HL-60 (cell line): ENCODE data around the gene MNDA.
A peak's percentile ranks its signal among the peaks of the same experiment; 100 is the strongest.

Experiments
- DNase-seq, 2 experiments: peaks; one replicate each; pipeline ENCODE4 v3.0.0-alpha.2; 2010 to 2020; ENCODE audit warnings: low read depth in 1 of 2, low spot score in 1 of 2
- H3K27ac ChIP-seq: fragments of 250-450 bp; sonication (Bioruptor Pico); replicated peaks from 2 replicates; pipeline ENCODE4 v1.5.1; 2020; ENCODE audit warnings: mild to moderate bottlenecking, moderate library complexity
- H3K27me3 ChIP-seq: fragments of 250-450 bp; sonication (Bioruptor Pico); 2 replicates; pipeline ENCODE4 v1.5.1; 2021; ENCODE audit warnings: mild to moderate bottlenecking, moderate library complexity; ENCODE audit not compliant: insufficient read depth, poor library complexity, severe bottlenecking
- H3K4me3 ChIP-seq: replicated peaks from 2 replicates; pipeline ENCODE4 v1.5.1; 2011; ENCODE audit warnings: mild to moderate bottlenecking, control low read depth, low read length; ENCODE audit not compliant: insufficient read depth
- CTCF ChIP-seq: IDR thresholded peaks from one replicate; pipeline ENCODE4 v1.5.1; 2011; ENCODE audit warnings: low read length, control low read depth, inconsistent platforms; ENCODE audit not compliant: insufficient read depth
- GABPA ChIP-seq: IDR thresholded peaks from 2 replicates; pipeline ENCODE4 v1.6.1; 2012; ENCODE audit warnings: low read depth
- POLR2AphosphoS5 ChIP-seq: IDR thresholded peaks from 2 replicates; pipeline ENCODE4 v1.6.1; 2012; ENCODE audit warnings: low read depth
- REST ChIP-seq: IDR thresholded peaks from 2 replicates; pipeline ENCODE4 v1.6.1; 2012; ENCODE audit warnings: low read depth; ENCODE audit not compliant: insufficient replicate concordance
- SPI1 ChIP-seq: IDR thresholded peaks from 2 replicates; pipeline ENCODE4 v1.6.1; 2012; ENCODE audit warnings: low read depth, mild to moderate bottlenecking, borderline replicate concordance

MNDA gene

GRCh38 chr1:158814970-158815369 lies 16.2 kb upstream of the MNDA start:
- Histone ChIP-seq H3K4me3 (no peak overlapping the region), H3K27ac (peak overlapping the region; percentile 61; the same call in 1 of the 2 replicates), H3K27me3 (no peaks in the 10 kb centered on the region)
- no peak for DNase-seq
- no peak for TF ChIP-seq REST
- TF ChIP-seq POLR2AphosphoS5 = no peak
- TF ChIP-seq SPI1 = no peak
- no peak for TF ChIP-seq CTCF
- TF ChIP-seq GABPA = no peak

- H3K27ac ChIP-seq = peak overlapping the region; percentile 72
- peak; percentile 61 to 82 for DNase-seq
Observed at GRCh38 chr1:158818560-158818959, 12.6 kb upstream of the MNDA start.

GRCh38 chr1:158818975-158819431 lies 12.1 kb upstream of the MNDA start:
- no peak for DNase-seq
- TF ChIP-seq SPI1 (no peak), POLR2AphosphoS5 (no peak), REST (no peak), GABPA (no peak), CTCF (no peak)
- Histone ChIP-seq H3K27me3 (no peaks in the 10 kb centered on the region), H3K4me3 (no peak overlapping the region), H3K27ac (peak overlapping the region; percentile 72)

More at GRCh38 chr1:158818560-158818959, 12.6 kb upstream of the MNDA start:
- Histone ChIP-seq H3K27me3 (no peaks in the 10 kb centered on the region), H3K4me3 (no peak overlapping the region)
- TF ChIP-seq GABPA = no peak
- TF ChIP-seq SPI1 = peak; percentile 42; the same call in 1 of the 2 replicates

GRCh38 chr1:158819461-158820443 lies 11.4 kb upstream of the MNDA start:
- Histone ChIP-seq H3K27ac (peak overlapping the region; percentile 72), H3K27me3 (no peaks in the 10 kb centered on the region), H3K4me3 (no peak overlapping the region)
- no peak for TF ChIP-seq POLR2AphosphoS5
- TF ChIP-seq GABPA = 0 out of 2 replicates have a peak, but pooled peaks have one; percentile 21
- DNase-seq = peak in 1 of 2 experiments; percentile 21
